NB4 (cell line): ENCODE measurements around the gene PI3.

Source experiments
- DNase-seq: peaks from one replicate; pipeline ENCODE4 v3.0.0; 2010; ENCODE audit warnings: low read depth
- H3K4me3 ChIP-seq: one replicate; pipeline ENCODE4 v1.5.1; 2011; ENCODE audit warnings: mild to moderate bottlenecking, low read depth, low read length, moderate library complexity
- MYC ChIP-seq: IDR thresholded peaks from 2 replicates; pipeline ENCODE4 v1.6.1; 2011; ENCODE audit warnings: low read depth, low read length
- POLR2A ChIP-seq: IDR thresholded peaks from 2 replicates; pipeline ENCODE4 v1.6.1; 2011; ENCODE audit warnings: mild to moderate bottlenecking; ENCODE audit not compliant: insufficient read length; ENCODE audit errors: extremely low read depth
- TF ChIP-seq, protein P1 (sequence below): IDR thresholded peaks from one replicate; pipeline ENCODE4 v1.5.1; 2012; ENCODE audit warnings: low read depth, low read length
- TF ChIP-seq, protein P2 (sequence below): IDR thresholded peaks from 2 replicates; pipeline ENCODE4 v1.6.1; 2011; ENCODE audit warnings: low read depth, low read length

The PI3 gene

DNA sequence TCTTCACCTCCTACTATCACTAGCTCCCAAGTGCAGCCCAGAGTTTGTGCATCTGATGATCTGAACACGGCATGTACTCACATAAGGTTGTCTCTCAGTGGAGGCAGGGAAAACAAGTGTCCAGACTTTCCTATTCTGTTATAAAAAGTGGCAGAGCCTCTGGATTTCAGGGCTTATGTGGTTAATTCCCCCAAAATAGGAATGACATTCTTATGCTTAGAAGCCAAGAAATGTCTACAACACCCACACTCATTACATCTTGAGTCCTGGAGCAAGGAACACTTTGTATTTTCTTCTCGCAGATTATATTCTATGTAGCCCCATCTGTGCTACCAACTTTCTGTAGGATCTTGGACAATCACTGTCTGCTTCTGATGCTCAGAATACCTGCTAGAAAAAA, 18.6 kb downstream of the PI3 start:
- TF ChIP-seq, protein P1, sequence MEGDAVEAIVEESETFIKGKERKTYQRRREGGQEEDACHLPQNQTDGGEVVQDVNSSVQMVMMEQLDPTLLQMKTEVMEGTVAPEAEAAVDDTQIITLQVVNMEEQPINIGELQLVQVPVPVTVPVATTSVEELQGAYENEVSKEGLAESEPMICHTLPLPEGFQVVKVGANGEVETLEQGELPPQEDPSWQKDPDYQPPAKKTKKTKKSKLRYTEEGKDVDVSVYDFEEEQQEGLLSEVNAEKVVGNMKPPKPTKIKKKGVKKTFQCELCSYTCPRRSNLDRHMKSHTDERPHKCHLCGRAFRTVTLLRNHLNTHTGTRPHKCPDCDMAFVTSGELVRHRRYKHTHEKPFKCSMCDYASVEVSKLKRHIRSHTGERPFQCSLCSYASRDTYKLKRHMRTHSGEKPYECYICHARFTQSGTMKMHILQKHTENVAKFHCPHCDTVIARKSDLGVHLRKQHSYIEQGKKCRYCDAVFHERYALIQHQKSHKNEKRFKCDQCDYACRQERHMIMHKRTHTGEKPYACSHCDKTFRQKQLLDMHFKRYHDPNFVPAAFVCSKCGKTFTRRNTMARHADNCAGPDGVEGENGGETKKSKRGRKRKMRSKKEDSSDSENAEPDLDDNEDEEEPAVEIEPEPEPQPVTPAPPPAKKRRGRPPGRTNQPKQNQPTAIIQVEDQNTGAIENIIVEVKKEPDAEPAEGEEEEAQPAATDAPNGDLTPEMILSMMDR, result no peak
- TF ChIP-seq, protein P2, sequence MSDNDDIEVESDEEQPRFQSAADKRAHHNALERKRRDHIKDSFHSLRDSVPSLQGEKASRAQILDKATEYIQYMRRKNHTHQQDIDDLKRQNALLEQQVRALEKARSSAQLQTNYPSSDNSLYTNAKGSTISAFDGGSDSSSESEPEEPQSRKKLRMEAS, result no peak
- TF ChIP-seq POLR2A, result no peak
- TF ChIP-seq MYC, result no peak
- no peak for DNase-seq

DNA sequence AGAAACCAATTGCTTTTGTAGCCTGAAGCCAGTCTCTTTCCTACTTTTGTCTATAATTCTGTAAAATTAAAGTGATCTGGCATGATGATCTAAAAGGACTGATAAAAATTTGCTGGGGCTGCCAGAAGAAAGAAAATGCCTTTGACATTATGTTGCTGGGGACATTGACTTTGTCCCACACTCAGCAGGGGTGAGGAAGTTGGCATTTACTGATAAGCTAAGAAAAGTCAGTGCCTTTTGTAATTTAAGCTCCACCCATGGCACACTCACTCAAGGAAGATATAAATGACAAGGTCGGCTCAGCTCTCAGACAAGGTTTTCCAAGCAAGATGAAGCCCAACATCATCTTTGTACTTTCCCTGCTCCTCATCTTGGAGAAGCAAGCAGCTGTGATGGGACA, 32.0 kb downstream of the PI3 start, which contains the start of gene SEMG1:
TSS of gene SEMG1 (plus strand) at position 309 of the 400 bp plus-strand sequence. CDS start at position 330, 21 bp downstream.
- TF ChIP-seq, protein P2, result no peak
- no peak for TF ChIP-seq POLR2A
- TF ChIP-seq MYC, result no peak
- TF ChIP-seq, protein P1, result no peak
- no peak within 1 kb of the TSS for H3K4me3 ChIP-seq
- peak; percentile 60 for DNase-seq

More for the DNA sequence above, 18.6 kb downstream of the PI3 start:
- H3K4me3 ChIP-seq, result no peak overlapping the region

DNA sequence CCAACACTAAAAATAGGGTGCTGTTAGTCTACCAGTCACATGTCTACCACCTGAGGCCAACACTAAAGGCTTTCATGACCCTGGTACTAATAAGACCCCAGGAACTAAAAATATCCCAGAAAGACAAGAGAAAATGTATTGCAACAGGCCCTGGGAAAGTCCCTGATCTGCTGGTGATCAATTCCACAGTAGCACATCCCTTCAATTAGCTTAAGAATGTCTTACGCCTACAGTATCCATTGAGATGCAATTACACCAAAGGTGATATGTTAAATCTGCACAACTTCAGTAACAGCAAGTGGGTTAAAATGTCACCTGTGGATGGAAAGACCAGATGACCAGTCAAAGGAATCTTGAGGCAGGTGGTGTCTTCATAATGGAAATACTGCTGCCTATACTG, 35.2 kb downstream of the PI3 start:
- no peak overlapping the region for H3K4me3 ChIP-seq
- DNase-seq, result no peak
- TF ChIP-seq, protein P1, result no peak
- TF ChIP-seq, protein P2, result no peak
- no peak for TF ChIP-seq MYC
- no peak for TF ChIP-seq POLR2A

DNA sequence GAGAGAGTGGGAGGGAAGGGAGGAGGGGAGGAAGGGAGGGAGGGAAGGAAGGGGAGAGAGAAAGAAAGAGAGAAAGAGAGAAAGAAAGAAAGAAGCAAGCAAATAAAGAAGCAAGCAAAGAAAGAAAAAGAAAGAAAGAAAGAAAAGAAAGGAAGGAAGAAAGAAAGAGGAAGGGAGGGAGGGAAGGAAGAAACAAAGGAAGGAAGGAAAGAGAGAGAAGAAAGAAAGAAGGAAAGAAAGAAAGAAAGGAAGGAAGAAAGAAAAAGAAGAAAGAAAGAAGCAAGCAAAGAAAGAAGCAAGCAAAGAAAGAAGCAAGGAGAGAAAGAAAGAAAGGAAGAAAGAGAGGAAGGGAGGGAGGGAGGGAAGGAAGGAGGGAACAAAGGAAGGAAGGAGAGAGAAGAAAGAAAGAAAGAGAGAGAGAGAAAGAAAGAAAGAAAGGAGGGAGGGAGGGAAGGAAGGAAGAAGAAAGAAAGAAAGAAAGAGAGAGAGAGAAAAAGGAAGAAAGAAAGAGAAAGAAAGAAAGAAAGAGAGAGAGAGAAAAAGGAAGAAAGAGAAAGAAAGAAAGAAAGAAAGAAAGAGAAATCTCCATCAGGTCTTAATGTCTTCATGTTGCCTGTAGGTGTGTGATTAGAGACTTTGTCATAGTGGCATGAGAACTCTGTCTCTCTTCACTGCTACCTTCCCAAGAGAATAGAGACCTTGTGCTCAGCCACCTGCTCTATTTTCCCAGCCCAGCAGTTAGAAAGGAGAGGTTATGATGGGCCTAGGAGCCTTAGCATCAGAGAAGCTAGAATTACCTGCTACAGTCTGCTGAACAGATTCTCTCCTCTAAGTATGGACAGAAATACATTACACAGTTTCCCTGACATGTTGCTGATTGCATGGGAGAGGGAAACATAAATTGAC, 37.1 kb downstream of the PI3 start:
- TF ChIP-seq, protein P2, result no peak
- TF ChIP-seq MYC, result no peak
- no peak for TF ChIP-seq POLR2A
- TF ChIP-seq, protein P1, result no peak
- no peak overlapping the region for H3K4me3 ChIP-seq
- no peak for DNase-seq

DNA sequence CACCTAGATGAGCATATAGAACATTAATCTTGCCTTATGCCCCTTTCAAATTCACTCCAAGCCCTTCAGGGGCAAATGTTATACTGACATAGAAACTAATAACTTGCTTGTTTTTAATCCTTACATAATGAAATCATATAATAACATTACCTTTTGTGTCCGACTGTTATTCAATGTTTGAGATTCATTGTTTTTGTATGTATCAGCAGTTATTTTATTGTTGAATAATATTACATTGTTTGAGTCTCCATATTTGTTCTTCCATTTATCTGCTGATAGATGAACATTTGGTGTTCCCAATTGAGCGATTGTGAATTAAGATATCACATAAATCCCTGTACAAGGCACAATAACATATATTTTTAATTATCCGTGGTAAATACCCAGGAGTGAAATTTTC, 38.1 kb downstream of the PI3 start:
- DNase-seq, result no peak
- TF ChIP-seq POLR2A (no peak), MYC (no peak)
- TF ChIP-seq, protein P1, result no peak
- H3K4me3 ChIP-seq, result no peak overlapping the region
